ENCODE measurements around the gene GOSR1. TPM values are rescaled to one million over a fixed set of nuclear protein-coding genes. Genes with fewer than 3 reads are reported as not detected.
"Not testable (repeated sequence)": the region's sequence is repeated elsewhere in the genome, so short reads cannot be mapped to it uniquely, and the experiment has no call there.

GOSR1 gene
- polyA plus RNA-seq, 3 donors = 54.4 to 60.1 (median 58.8) TPM

- DNase-seq (ENCODE audit: low read depth in 3 of 3, low spot score in 2 of 3) = not testable (repeated sequence)
Measured at GRCh38 chr17:30572651-30573554, 95.7 kb downstream of the GOSR1 start.

- no peak for DNase-seq (ENCODE audit: low read depth in 3 of 3, low spot score in 2 of 3)
Measured at GRCh38 chr17:30573603-30574175, 96.5 kb downstream of the GOSR1 start.

- DNase-seq (ENCODE audit: low read depth in 3 of 3, low spot score in 2 of 3) = not testable (repeated sequence)
Measured at GRCh38 chr17:30574309-30574708, 97.1 kb downstream of the GOSR1 start.

GRCh38 chr17:30574806-30575205 lies 97.6 kb downstream of the GOSR1 start:
- DNase-seq (ENCODE audit: low read depth in 3 of 3, low spot score in 2 of 3) = not testable (repeated sequence)

- DNase-seq (ENCODE audit: low read depth in 3 of 3, low spot score in 2 of 3) = not testable (repeated sequence)
Measured at GRCh38 chr17:30575648-30576325, 98.6 kb downstream of the GOSR1 start.

- DNase-seq (ENCODE audit: low read depth in 3 of 3, low spot score in 2 of 3) = no peak
Measured at GRCh38 chr17:30576326-30576861, 99.2 kb downstream of the GOSR1 start.

Other genes starting within 250 kb of the GOSR1 start
- gene SLC6A4, start 241.7 kb upstream of the GOSR1 start, polyA plus RNA-seq (ENCODE audit: insufficient read length in 3 of 3) = under 1 TPM; 0.71 to 0.88 (median 0.76) TPM
- gene BLMH, start 185.5 kb upstream of the GOSR1 start, polyA plus RNA-seq (ENCODE audit: insufficient read length in 3 of 3) = 10 to 100 TPM; 86.1 to 90.6 (median 90.6) TPM
- gene TMIGD1, start 143.4 kb upstream of the GOSR1 start, polyA plus RNA-seq (ENCODE audit: insufficient read length in 3 of 3) = under 1 TPM; 0.75 to 0.98 (median 0.78) TPM
- gene CPD, start 98.5 kb upstream of the GOSR1 start, polyA plus RNA-seq (ENCODE audit: insufficient read length in 3 of 3) = 100 to 1,000 TPM in 1 of 3 donors, 10 to 100 TPM in 2; 94.0 to 111 (median 98.5) TPM